SH-SY5Y (cell line): ENCODE results near the gene GRIN2A.

Experiments used
- GATA2 ChIP-seq: IDR thresholded peaks from 2 replicates; pipeline ENCODE4 v1.6.1; 2011; ENCODE audit warnings: mild to moderate bottlenecking, low read depth, low read length
- GATA3 ChIP-seq: IDR thresholded peaks from 2 replicates; pipeline ENCODE4 v1.6.1; 2011; ENCODE audit warnings: low read depth, mild to moderate bottlenecking, low read length, moderate library complexity

- TF ChIP-seq GATA2 = no peak
- TF ChIP-seq GATA3 = no peak
These were observed 189.8 kb downstream of the GRIN2A start for GRCh38 chr16:9992441-9992840.
